Measurements from ENCODE around the gene SLC16A6. TPM values are rescaled to one million over a fixed set of nuclear protein-coding genes. Genes with fewer than 3 reads are reported as not detected.
"Not testable (repeated sequence)": the region's sequence is repeated elsewhere in the genome, so short reads cannot be mapped to it uniquely, and the experiment has no call there.

The SLC16A6 gene
- polyA plus RNA-seq, 1 donor (not counting 4 experiments of a cell fraction or from before 2014, with no cell fraction given), result 0.14 TPM

DNA sequence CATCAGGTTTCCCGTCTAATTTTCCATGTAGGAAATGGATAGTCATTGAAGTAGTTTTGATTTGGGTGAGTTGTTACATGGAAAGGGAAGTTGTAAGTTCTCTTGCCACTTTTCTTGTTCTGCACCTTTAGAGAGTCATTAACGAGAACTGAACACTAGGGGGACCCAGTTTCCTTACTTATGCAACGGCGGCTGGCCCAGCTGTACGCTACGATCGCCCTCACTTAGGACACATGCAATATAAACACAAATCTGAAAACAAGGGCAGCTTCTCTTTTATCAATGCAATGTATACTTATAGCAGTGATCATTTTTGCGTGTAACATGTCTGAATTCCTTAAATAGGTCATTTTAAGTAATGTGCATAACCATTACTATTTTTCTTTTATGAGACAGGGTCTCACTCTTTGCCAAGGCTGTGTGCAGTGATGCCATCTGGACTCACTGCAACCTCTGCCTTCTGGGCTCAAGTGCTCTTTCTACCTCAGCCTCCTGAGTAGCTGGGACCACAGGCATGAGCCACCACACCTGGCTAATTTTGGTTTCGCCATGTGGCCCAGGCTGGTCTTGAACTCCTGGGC, 27.7 kb downstream of the SLC16A6 start:
- H3K4me1 ChIP-seq (ENCODE audit: control insufficient read depth, extremely low read depth, insufficient read depth, low read length); H3K36me3 ChIP-seq (ENCODE audit: control insufficient read depth in 2 of 2, extremely low read depth in 1 of 2, insufficient read depth in 2 of 2, low read length in 2 of 2); dilution Hi-C loops (cut with MboI; ENCODE audit: extremely low pct_ligation_motif_present, low sequenced_read_pairs); H3K27me3 ChIP-seq (ENCODE audit: control insufficient read depth, extremely low read depth, insufficient read depth, low read length); H3K27ac ChIP-seq (ENCODE audit: control insufficient read depth, insufficient read depth, low read length); H3K9ac ChIP-seq (ENCODE audit: control insufficient read depth, extremely low read depth, insufficient read depth, low read length); H3K79me2 ChIP-seq (ENCODE audit: control insufficient read depth, insufficient read depth, low read length); H2AFZ ChIP-seq (ENCODE audit: control insufficient read depth, low read length); H3K9me1 ChIP-seq (ENCODE audit: control insufficient read depth, extremely low read depth, insufficient read depth, low read length); H3K4me2 ChIP-seq (ENCODE audit: control insufficient read depth, extremely low read depth, insufficient read depth, low read depth, low read length); DNase-seq (ENCODE audit: low read depth, low spot score); H3K9me3 ChIP-seq (ENCODE audit: control insufficient read depth, low read depth, low read length); H3K4me3 ChIP-seq (ENCODE audit: control insufficient read depth in 2 of 3, extremely low read depth in 1 of 3, insufficient read depth in 2 of 3, low read depth in 1 of 3, low read length in 3 of 3); H4K20me1 ChIP-seq (ENCODE audit: control insufficient read depth, extremely low read depth, insufficient read depth, low read length): not testable (repeated sequence)
- TF ChIP-seq, protein P1, sequence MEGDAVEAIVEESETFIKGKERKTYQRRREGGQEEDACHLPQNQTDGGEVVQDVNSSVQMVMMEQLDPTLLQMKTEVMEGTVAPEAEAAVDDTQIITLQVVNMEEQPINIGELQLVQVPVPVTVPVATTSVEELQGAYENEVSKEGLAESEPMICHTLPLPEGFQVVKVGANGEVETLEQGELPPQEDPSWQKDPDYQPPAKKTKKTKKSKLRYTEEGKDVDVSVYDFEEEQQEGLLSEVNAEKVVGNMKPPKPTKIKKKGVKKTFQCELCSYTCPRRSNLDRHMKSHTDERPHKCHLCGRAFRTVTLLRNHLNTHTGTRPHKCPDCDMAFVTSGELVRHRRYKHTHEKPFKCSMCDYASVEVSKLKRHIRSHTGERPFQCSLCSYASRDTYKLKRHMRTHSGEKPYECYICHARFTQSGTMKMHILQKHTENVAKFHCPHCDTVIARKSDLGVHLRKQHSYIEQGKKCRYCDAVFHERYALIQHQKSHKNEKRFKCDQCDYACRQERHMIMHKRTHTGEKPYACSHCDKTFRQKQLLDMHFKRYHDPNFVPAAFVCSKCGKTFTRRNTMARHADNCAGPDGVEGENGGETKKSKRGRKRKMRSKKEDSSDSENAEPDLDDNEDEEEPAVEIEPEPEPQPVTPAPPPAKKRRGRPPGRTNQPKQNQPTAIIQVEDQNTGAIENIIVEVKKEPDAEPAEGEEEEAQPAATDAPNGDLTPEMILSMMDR (optimal IDR thresholded peaks at IDR 0.05 in 1 of 3, IDR thresholded peaks at IDR 0.05 in 1 of 3, conservative IDR thresholded peaks at IDR 0.05 in 1 of 3; ENCODE audit: extremely low read depth in 1 of 3, insufficient read depth in 2 of 3, low read length in 3 of 3), result peak; percentile 23 to 48 (median 34)
- peak; percentile 86 for FAIRE-seq

- H4K20me1 ChIP-seq (ENCODE audit: control insufficient read depth, extremely low read depth, insufficient read depth, low read length); FAIRE-seq; H3K79me2 ChIP-seq (ENCODE audit: control insufficient read depth, insufficient read depth, low read length); DNase-seq (ENCODE audit: low read depth, low spot score); H3K4me3 ChIP-seq (ENCODE audit: control insufficient read depth in 2 of 3, extremely low read depth in 1 of 3, insufficient read depth in 2 of 3, low read depth in 1 of 3, low read length in 3 of 3); H3K9me3 ChIP-seq (ENCODE audit: control insufficient read depth, low read depth, low read length); H3K27ac ChIP-seq (ENCODE audit: control insufficient read depth, insufficient read depth, low read length); H3K4me2 ChIP-seq (ENCODE audit: control insufficient read depth, extremely low read depth, insufficient read depth, low read depth, low read length); H2AFZ ChIP-seq (ENCODE audit: control insufficient read depth, low read length); H3K36me3 ChIP-seq (ENCODE audit: control insufficient read depth in 2 of 2, extremely low read depth in 1 of 2, insufficient read depth in 2 of 2, low read length in 2 of 2); dilution Hi-C loops (cut with MboI; ENCODE audit: extremely low pct_ligation_motif_present, low sequenced_read_pairs); H3K9me1 ChIP-seq (ENCODE audit: control insufficient read depth, extremely low read depth, insufficient read depth, low read length); H3K4me1 ChIP-seq (ENCODE audit: control insufficient read depth, extremely low read depth, insufficient read depth, low read length); H3K27me3 ChIP-seq (ENCODE audit: control insufficient read depth, extremely low read depth, insufficient read depth, low read length); H3K9ac ChIP-seq (ENCODE audit: control insufficient read depth, extremely low read depth, insufficient read depth, low read length): not testable (repeated sequence)
Observed at GRCh38 chr17:68262467-68262866, 28.5 kb downstream of the SLC16A6 start.

DNA sequence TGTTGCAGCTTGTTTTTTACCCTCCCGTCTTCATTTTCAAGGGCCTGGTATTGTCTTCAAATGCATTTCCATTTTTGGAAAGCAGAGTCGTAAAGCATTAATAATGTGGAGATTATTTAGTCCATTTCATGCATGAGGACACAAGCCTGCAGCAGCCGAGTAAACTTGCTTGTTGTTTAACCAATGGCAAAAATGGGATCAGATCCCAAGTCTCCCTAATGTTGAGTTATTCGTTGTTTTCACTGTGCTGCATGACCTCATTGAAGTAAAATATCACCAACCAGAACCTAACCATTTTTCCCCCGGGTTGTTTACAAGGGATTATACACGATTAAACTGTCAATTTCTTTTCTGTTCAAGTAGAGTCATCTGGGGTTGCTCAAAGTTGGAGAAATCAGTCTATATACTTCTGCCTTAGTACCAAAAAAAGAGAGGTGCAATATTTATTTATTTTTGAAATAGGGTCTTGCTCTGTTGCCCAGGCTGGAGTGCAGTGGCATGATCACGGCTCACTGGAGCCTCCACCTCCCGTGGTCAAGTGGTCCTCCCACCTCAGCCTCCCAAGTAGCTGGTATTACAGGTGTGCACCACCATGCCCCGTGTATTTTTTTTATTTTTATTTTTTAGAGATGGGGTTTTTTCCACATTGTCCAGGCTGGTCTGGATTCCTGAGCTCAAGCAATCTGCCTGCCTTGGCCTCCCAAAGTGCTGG, 30.7 kb downstream of the SLC16A6 start:
- no peak overlapping the region for H2AFZ ChIP-seq (ENCODE audit: control insufficient read depth, low read length)
- dilution Hi-C loops (cut with MboI; ENCODE audit: extremely low pct_ligation_motif_present, low sequenced_read_pairs), result no loop called here
- no peak overlapping the region for H3K4me3 ChIP-seq (ENCODE audit: control insufficient read depth in 2 of 3, extremely low read depth in 1 of 3, insufficient read depth in 2 of 3, low read depth in 1 of 3, low read length in 3 of 3)
- H3K4me2 ChIP-seq (ENCODE audit: control insufficient read depth, extremely low read depth, insufficient read depth, low read depth, low read length), result no peak overlapping the region
- peaks cover 3% of the 10 kb centered on the region for H3K4me1 ChIP-seq (ENCODE audit: control insufficient read depth, extremely low read depth, insufficient read depth, low read length)
- peaks cover 0 to 5% of the 10 kb centered on the region in 2 experiments for H3K36me3 ChIP-seq (ENCODE audit: control insufficient read depth in 2 of 2, extremely low read depth in 1 of 2, insufficient read depth in 2 of 2, low read length in 2 of 2)
- H3K9me1 ChIP-seq (ENCODE audit: control insufficient read depth, extremely low read depth, insufficient read depth, low read length), result no peaks in the 10 kb centered on the region
- TF ChIP-seq, protein P1 (optimal IDR thresholded peaks at IDR 0.05 in 1 of 3, IDR thresholded peaks at IDR 0.05 in 1 of 3, conservative IDR thresholded peaks at IDR 0.05 in 1 of 3; ENCODE audit: extremely low read depth in 1 of 3, insufficient read depth in 2 of 3, low read length in 3 of 3), result no peak
- no peak for TF ChIP-seq EZH2 (IDR thresholded peaks at IDR 0.05; ENCODE audit: low read length)
- no peaks in the 10 kb centered on the region for H4K20me1 ChIP-seq (ENCODE audit: control insufficient read depth, extremely low read depth, insufficient read depth, low read length)
- H3K27ac ChIP-seq (ENCODE audit: control insufficient read depth, insufficient read depth, low read length), result no peak overlapping the region
- no peaks in the 10 kb centered on the region for H3K27me3 ChIP-seq (ENCODE audit: control insufficient read depth, extremely low read depth, insufficient read depth, low read length)
- DNase-seq (ENCODE audit: low read depth, low spot score) (no peak), FAIRE-seq (no peak)
- no peaks in the 10 kb centered on the region for H3K9me3 ChIP-seq (ENCODE audit: control insufficient read depth, low read depth, low read length)
- no peaks in the 10 kb centered on the region for H3K79me2 ChIP-seq (ENCODE audit: control insufficient read depth, insufficient read depth, low read length)
- no peak overlapping the region for H3K9ac ChIP-seq (ENCODE audit: control insufficient read depth, extremely low read depth, insufficient read depth, low read length)

GRCh38 chr17:68259648-68259951, 31.3 kb downstream of the SLC16A6 start:
- H3K36me3 ChIP-seq (ENCODE audit: control insufficient read depth in 2 of 2, extremely low read depth in 1 of 2, insufficient read depth in 2 of 2, low read length in 2 of 2); H3K9me1 ChIP-seq (ENCODE audit: control insufficient read depth, extremely low read depth, insufficient read depth, low read length); H3K9me3 ChIP-seq (ENCODE audit: control insufficient read depth, low read depth, low read length); H3K4me2 ChIP-seq (ENCODE audit: control insufficient read depth, extremely low read depth, insufficient read depth, low read depth, low read length); DNase-seq (ENCODE audit: low read depth, low spot score); H3K4me1 ChIP-seq (ENCODE audit: control insufficient read depth, extremely low read depth, insufficient read depth, low read length); FAIRE-seq; H3K27me3 ChIP-seq (ENCODE audit: control insufficient read depth, extremely low read depth, insufficient read depth, low read length); H3K9ac ChIP-seq (ENCODE audit: control insufficient read depth, extremely low read depth, insufficient read depth, low read length); H3K27ac ChIP-seq (ENCODE audit: control insufficient read depth, insufficient read depth, low read length); dilution Hi-C loops (cut with MboI; ENCODE audit: extremely low pct_ligation_motif_present, low sequenced_read_pairs); H2AFZ ChIP-seq (ENCODE audit: control insufficient read depth, low read length); H3K4me3 ChIP-seq (ENCODE audit: control insufficient read depth in 2 of 3, extremely low read depth in 1 of 3, insufficient read depth in 2 of 3, low read depth in 1 of 3, low read length in 3 of 3); H4K20me1 ChIP-seq (ENCODE audit: control insufficient read depth, extremely low read depth, insufficient read depth, low read length); H3K79me2 ChIP-seq (ENCODE audit: control insufficient read depth, insufficient read depth, low read length): not testable (repeated sequence)

Measured in keratinocyte (primary cell).